HepG2 (cell line): ENCODE measurements around the gene CCDC106. TPM values are rescaled to one million over a fixed set of nuclear protein-coding genes. Genes with fewer than 3 reads are reported as not detected.

Source experiments
- CBX2 ChIP-seq, 2 experiments: fragments of 200-600 bp in 1 of 2; sonication (generic); formaldehyde crosslinking in 1 of 2; IDR thresholded peaks; 2 replicates each; pipeline versions ENCODE4 v1.7.0 to v1.8.1; 2018 to 2022; ENCODE audit warnings: low read depth in 2 of 2, low read length in 1 of 2, mild to moderate bottlenecking in 1 of 2, missing genetic modification reagents in 1 of 2
- FOXP1 ChIP-seq, 2 experiments: fragments of 450-650 bp in 1 of 2; IDR thresholded peaks; 2 replicates each; pipeline ENCODE4 v1.6.1; 2017 to 2018; ENCODE audit warnings: antibody characterized with exemption in 1 of 2
- HNRNPL ChIP-seq: fragments of 200-400 bp; formaldehyde crosslinking; IDR thresholded peaks from 2 replicates; pipeline ENCODE4 v1.6.1; 2017; ENCODE audit warnings: mild to moderate bottlenecking, low read depth, low read length
- HOXA3 ChIP-seq: sonication (generic); formaldehyde crosslinking; IDR thresholded peaks from 2 replicates; pipeline ENCODE4 v1.5.0; 2020; ENCODE audit warnings: missing genetic modification reagents
- HOXA9 ChIP-seq: sonication (generic); formaldehyde crosslinking; IDR thresholded peaks from 2 replicates; pipeline ENCODE4 v1.8.1; 2022; ENCODE audit warnings: missing genetic modification reagents, mild to moderate bottlenecking, moderate library complexity, borderline replicate concordance
- IRX3 ChIP-seq: sonication (generic); formaldehyde crosslinking; IDR thresholded peaks from 2 replicates; pipeline ENCODE4 v1.8.1; 2023; ENCODE audit warnings: mild to moderate bottlenecking, low read depth, missing genetic modification reagents, borderline replicate concordance
- PLRG1 ChIP-seq: fragments of 450-650 bp; conservative IDR thresholded peaks from 2 replicates; pipeline ENCODE4 v1.6.1; 2016
- POLR2G ChIP-seq: fragments of 200-400 bp; formaldehyde crosslinking; IDR thresholded peaks from 2 replicates; pipeline ENCODE4 v1.6.1; 2018; ENCODE audit warnings: mild to moderate bottlenecking, low read depth, low read length, moderate library complexity
- PRMT3 ChIP-seq: sonication (generic); formaldehyde crosslinking; IDR thresholded peaks from 2 replicates; pipeline ENCODE4 v1.8.1; 2022; ENCODE audit warnings: low read depth, mild to moderate bottlenecking, moderate library complexity, missing genetic modification reagents, borderline replicate concordance
- RORA ChIP-seq: sonication (generic); formaldehyde crosslinking; IDR thresholded peaks from 2 replicates; pipeline ENCODE4 v1.5.0; 2020; ENCODE audit warnings: mild to moderate bottlenecking, missing genetic modification reagents, moderate library complexity
- SRF ChIP-seq: IDR thresholded peaks from 2 replicates; pipeline ENCODE4 v1.6.1; 2011; ENCODE audit warnings: mild to moderate bottlenecking, low read depth, low read length, moderate library complexity
- TMF1 ChIP-seq: sonication (generic); formaldehyde crosslinking; IDR thresholded peaks from 2 replicates; pipeline ENCODE4 v1.8.1; 2022; ENCODE audit warnings: low read depth, missing genetic modification reagents
- ZEB1 ChIP-seq: IDR thresholded peaks from 2 replicates; pipeline ENCODE4 v1.6.1; 2012; ENCODE audit warnings: mild to moderate bottlenecking, low read depth, inconsistent platforms; ENCODE audit not compliant: insufficient replicate concordance
- ZNF138 ChIP-seq: sonication (generic); formaldehyde crosslinking; IDR thresholded peaks from 2 replicates; pipeline ENCODE4 v1.5.0; 2020; ENCODE audit warnings: mild to moderate bottlenecking, low read depth, missing genetic modification reagents
- ZNF367 ChIP-seq: sonication (generic); formaldehyde crosslinking; IDR thresholded peaks from 2 replicates; pipeline ENCODE4 v1.4.0; 2020; ENCODE audit warnings: missing genetic modification reagents, borderline replicate concordance
- ZNF670 ChIP-seq: sonication (generic); formaldehyde crosslinking; IDR thresholded peaks from 2 replicates; pipeline ENCODE4 v1.8.0; 2022; ENCODE audit warnings: mild to moderate bottlenecking, missing genetic modification reagents, borderline replicate concordance
- ZNF678 ChIP-seq: sonication (generic); formaldehyde crosslinking; IDR thresholded peaks from 2 replicates; pipeline ENCODE4 v1.4.0; 2020; ENCODE audit warnings: mild to moderate bottlenecking, missing genetic modification reagents
- ZNF747 ChIP-seq: sonication (generic); formaldehyde crosslinking; IDR thresholded peaks from 2 replicates; pipeline ENCODE4 v1.8.1; 2023; ENCODE audit warnings: missing genetic modification reagents, mild to moderate bottlenecking, borderline replicate concordance
- ZNF749 ChIP-seq: sonication (generic); formaldehyde crosslinking; IDR thresholded peaks from 2 replicates; pipeline ENCODE4 v1.8.0; 2022; ENCODE audit warnings: mild to moderate bottlenecking, missing genetic modification reagents, moderate library complexity, borderline replicate concordance
- ZSCAN25 ChIP-seq: sonication (generic); formaldehyde crosslinking; IDR thresholded peaks from 2 replicates; pipeline ENCODE4 v1.8.0; 2022; ENCODE audit warnings: mild to moderate bottlenecking, missing genetic modification reagents
- polyA plus RNA-seq, 8 experiments: library from polyadenylated mRNA; depleted of rRNA in 3 of 8; stranded (reverse) in 7 of 8; unstranded in 1 of 8; fragments of >200 nt; fragmentation: Illumina TruSeq in 4 of 8; extraction: Trizol in 4 of 8; gene quantifications; 2 replicates each; pipeline versions ENCODE4 v1.2.1 to v1.2.3, GENCODE V29; 2011 to 2016; ENCODE audit warnings: low read depth in 4 of 8, missing spikeins in 1 of 8, mixed read lengths in 1 of 8; ENCODE audit not compliant: insufficient read depth in 1 of 8
- total RNA-seq, 5 experiments: library from RNA; depleted of rRNA; stranded (reverse); fragments of >200 nt; fragmentation: Illumina TruSeq; extraction: Trizol; gene quantifications; 2 replicates each; pipeline ENCODE4 v1.2.3, GENCODE V29; 2016; ENCODE audit warnings: low read depth in 1 of 5
- TF ChIP-seq, protein P1 (sequence below): sonication (generic); formaldehyde crosslinking; IDR thresholded peaks from 2 replicates; pipeline ENCODE4 v1.5.1; 2020; ENCODE audit warnings: mild to moderate bottlenecking, missing genetic modification reagents, moderate library complexity
- TF ChIP-seq, protein P2 (sequence below): sonication (generic); formaldehyde crosslinking; IDR thresholded peaks from 2 replicates; pipeline ENCODE4 v1.5.0; 2020; ENCODE audit warnings: missing genetic modification reagents
- TF ChIP-seq, protein P3 (sequence below): sonication (generic); formaldehyde crosslinking; IDR thresholded peaks from 2 replicates; pipeline ENCODE4 v1.4.0; 2020; ENCODE audit warnings: missing genetic modification reagents, mild to moderate bottlenecking, borderline replicate concordance

The CCDC106 gene
- total and polyA plus RNA-seq, 2 of the 13 experiments (the other 11 are each of a cell fraction or from before 2014, with no cell fraction given): 4.7 to 8.8 TPM

DNA sequence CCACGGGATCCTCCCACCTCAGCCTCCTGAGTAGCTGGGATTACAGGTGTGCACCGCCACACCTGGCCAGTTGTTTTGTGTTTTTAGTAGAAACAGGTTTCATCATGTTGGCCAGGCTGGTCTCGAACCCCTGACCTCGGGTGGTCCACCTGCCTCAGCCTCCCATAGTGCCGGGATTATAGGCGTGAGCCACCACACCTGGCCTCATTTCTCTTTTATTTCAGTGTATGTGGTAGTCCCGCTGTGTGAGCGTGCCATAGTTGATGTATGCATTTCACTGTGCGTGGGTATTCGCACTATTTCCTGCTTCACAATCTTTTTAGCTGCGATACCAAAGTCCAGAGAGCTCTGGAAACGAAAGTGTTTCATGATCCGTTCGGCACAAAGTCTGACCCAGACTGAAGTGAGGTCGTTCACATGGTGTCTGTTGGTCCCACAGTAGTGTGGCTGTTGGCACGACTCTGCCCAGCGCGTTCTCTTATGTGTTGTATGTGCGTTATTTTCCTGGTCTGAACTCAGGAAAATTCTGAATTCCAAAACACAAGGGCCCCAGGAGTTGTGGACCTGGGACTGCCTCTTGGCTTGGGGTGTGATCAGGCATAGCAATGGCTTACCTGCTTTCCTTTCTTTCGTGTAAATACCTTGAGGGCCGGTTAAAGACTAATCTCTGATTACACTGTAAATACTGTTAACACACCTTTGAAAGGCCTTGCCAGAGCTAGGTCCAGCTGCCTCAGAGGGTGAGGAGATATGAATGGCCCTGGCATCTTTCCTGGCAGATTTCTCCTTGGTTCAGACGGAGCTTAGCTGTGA is 35.6 kb downstream of the CCDC106 start (continued):
- peak; percentile 65 for TF ChIP-seq HOXA3 (CRISPR knock-in tag)
- TF ChIP-seq PRMT3 (CRISPR knock-in tag): no peak
- TF ChIP-seq ZSCAN25 (CRISPR knock-in tag): peak; percentile 46; the same call in 1 of the 2 replicates
- TF ChIP-seq, protein P1, sequence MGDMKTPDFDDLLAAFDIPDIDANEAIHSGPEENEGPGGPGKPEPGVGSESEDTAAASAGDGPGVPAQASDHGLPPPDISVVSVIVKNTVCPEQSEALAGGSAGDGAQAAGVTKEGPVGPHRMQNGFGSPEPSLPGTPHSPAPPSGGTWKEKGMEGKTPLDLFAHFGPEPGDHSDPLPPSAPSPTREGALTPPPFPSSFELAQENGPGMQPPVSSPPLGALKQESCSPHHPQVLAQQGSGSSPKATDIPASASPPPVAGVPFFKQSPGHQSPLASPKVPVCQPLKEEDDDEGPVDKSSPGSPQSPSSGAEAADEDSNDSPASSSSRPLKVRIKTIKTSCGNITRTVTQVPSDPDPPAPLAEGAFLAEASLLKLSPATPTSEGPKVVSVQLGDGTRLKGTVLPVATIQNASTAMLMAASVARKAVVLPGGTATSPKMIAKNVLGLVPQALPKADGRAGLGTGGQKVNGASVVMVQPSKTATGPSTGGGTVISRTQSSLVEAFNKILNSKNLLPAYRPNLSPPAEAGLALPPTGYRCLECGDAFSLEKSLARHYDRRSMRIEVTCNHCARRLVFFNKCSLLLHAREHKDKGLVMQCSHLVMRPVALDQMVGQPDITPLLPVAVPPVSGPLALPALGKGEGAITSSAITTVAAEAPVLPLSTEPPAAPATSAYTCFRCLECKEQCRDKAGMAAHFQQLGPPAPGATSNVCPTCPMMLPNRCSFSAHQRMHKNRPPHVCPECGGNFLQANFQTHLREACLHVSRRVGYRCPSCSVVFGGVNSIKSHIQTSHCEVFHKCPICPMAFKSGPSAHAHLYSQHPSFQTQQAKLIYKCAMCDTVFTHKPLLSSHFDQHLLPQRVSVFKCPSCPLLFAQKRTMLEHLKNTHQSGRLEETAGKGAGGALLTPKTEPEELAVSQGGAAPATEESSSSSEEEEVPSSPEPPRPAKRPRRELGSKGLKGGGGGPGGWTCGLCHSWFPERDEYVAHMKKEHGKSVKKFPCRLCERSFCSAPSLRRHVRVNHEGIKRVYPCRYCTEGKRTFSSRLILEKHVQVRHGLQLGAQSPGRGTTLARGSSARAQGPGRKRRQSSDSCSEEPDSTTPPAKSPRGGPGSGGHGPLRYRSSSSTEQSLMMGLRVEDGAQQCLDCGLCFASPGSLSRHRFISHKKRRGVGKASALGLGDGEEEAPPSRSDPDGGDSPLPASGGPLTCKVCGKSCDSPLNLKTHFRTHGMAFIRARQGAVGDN (CRISPR knock-in tag): peak; percentile 75
- no peak for TF ChIP-seq HOXA9 (CRISPR knock-in tag)
- peak; percentile 84 for TF ChIP-seq POLR2G
- TF ChIP-seq CBX2 (IDR thresholded peaks at IDR 0.05; ENCODE audit: low read depth, low read length): no peak
- no peak for TF ChIP-seq CBX2 (CRISPR knock-in tag; IDR thresholded peaks at IDR 0.05; ENCODE audit: low read depth)
- TF ChIP-seq ZNF678 (CRISPR knock-in tag): no peak
- TF ChIP-seq, protein P2, sequence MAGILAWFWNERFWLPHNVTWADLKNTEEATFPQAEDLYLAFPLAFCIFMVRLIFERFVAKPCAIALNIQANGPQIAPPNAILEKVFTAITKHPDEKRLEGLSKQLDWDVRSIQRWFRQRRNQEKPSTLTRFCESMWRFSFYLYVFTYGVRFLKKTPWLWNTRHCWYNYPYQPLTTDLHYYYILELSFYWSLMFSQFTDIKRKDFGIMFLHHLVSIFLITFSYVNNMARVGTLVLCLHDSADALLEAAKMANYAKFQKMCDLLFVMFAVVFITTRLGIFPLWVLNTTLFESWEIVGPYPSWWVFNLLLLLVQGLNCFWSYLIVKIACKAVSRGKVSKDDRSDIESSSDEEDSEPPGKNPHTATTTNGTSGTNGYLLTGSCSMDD (CRISPR knock-in tag): 0 out of 2 replicates have a peak, but pooled peaks have one; percentile 18
- no peak for TF ChIP-seq HNRNPL
- TF ChIP-seq ZNF747: no peak
- TF ChIP-seq TMF1 (CRISPR knock-in tag): no peak
- 0 out of 2 replicates have a peak, but pooled peaks have one; percentile 37 for TF ChIP-seq ZNF138 (CRISPR knock-in tag)
- no peak for TF ChIP-seq SRF
- TF ChIP-seq IRX3 (CRISPR knock-in tag): no peak
- TF ChIP-seq ZNF749 (CRISPR knock-in tag): no peak
- no peak for TF ChIP-seq PLRG1
- no peak for TF ChIP-seq RORA (CRISPR knock-in tag)
- peak; percentile 49; the same call in 1 of the 2 replicates for TF ChIP-seq ZNF670 (CRISPR knock-in tag)
- TF ChIP-seq, protein P3, sequence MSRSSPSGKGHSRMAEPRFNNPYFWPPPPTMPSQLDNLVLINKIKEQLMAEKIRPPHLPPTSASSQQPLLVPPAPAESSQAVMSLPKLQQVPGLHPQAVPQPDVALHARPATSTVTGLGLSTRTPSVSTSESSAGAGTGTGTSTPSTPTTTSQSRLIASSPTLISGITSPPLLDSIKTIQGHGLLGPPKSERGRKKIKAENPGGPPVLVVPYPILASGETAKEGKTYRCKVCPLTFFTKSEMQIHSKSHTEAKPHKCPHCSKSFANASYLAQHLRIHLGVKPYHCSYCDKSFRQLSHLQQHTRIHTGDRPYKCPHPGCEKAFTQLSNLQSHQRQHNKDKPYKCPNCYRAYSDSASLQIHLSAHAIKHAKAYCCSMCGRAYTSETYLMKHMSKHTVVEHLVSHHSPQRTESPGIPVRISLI (CRISPR knock-in tag): no peak
- TF ChIP-seq ZNF367 (CRISPR knock-in tag): no peak
- TF ChIP-seq ZEB1: peak; percentile 91
- TF ChIP-seq FOXP1 (IDR thresholded peaks at IDR 0.05): no peak
- peak; percentile 56 for TF ChIP-seq FOXP1 (CRISPR knock-in tag; IDR thresholded peaks at IDR 0.05)
